GM19351 (cell line): ENCODE data around the gene LYRM4.

Source experiments
- ATAC-seq: cut with Tn5 transposase; IDR thresholded peaks from one replicate; pipeline ENCODE4 v1.9.1; 2021; ENCODE audit warnings: mild to moderate bottlenecking, moderate library complexity; ENCODE audit not compliant: unreplicated experiment

The LYRM4 gene

GRCh38 chr6:5247201-5247600 lies 13.5 kb downstream of the LYRM4 start:
- ATAC-seq, result no peak

GRCh38 chr6:5246141-5247097 lies 14.3 kb downstream of the LYRM4 start:
- no peak for ATAC-seq

GRCh38 chr6:5243069-5243468 lies 17.7 kb downstream of the LYRM4 start:
- ATAC-seq, result no peak

- ATAC-seq, result no peak
These were observed 19.5 kb downstream of the LYRM4 start for GRCh38 chr6:5241252-5241651.

- ATAC-seq, result no peak
These were observed 22.4 kb downstream of the LYRM4 start for GRCh38 chr6:5238336-5238735.

GRCh38 chr6:5237805-5238204 lies 22.9 kb downstream of the LYRM4 start:
- no peak for ATAC-seq

- no peak for ATAC-seq
These were observed 24.9 kb downstream of the LYRM4 start for GRCh38 chr6:5235830-5236229.

- ATAC-seq, result peak; percentile 58
These were observed 25.9 kb downstream of the LYRM4 start for GRCh38 chr6:5234874-5235273.

GRCh38 chr6:5231289-5231688 lies 29.5 kb downstream of the LYRM4 start:
- ATAC-seq, result no peak

GRCh38 chr6:5230081-5230480 lies 30.7 kb downstream of the LYRM4 start:
- ATAC-seq, result no peak

GRCh38 chr6:5229356-5229755 lies 31.4 kb downstream of the LYRM4 start:
- ATAC-seq, result no peak

- no peak for ATAC-seq
These were observed 37.4 kb downstream of the LYRM4 start for GRCh38 chr6:5223309-5223708.

- ATAC-seq, result no peak
These were observed 40.3 kb downstream of the LYRM4 start for GRCh38 chr6:5220443-5220842.

- ATAC-seq, result no peak
These were observed 41.6 kb downstream of the LYRM4 start for GRCh38 chr6:5219011-5219691.

GRCh38 chr6:5217356-5217755 lies 43.4 kb downstream of the LYRM4 start:
- no peak for ATAC-seq

- no peak for ATAC-seq
These were observed 45.0 kb downstream of the LYRM4 start for GRCh38 chr6:5215799-5216198.

- ATAC-seq, result no peak
These were observed 45.6 kb downstream of the LYRM4 start for GRCh38 chr6:5215159-5215558.

- no peak for ATAC-seq
These were observed 46.1 kb downstream of the LYRM4 start for GRCh38 chr6:5214570-5215052.

- ATAC-seq, result no peak
These were observed 46.9 kb downstream of the LYRM4 start for GRCh38 chr6:5213836-5214235.

GRCh38 chr6:5211492-5211891 lies 49.3 kb downstream of the LYRM4 start:
- no peak for ATAC-seq

GRCh38 chr6:5208471-5208971 lies 52.2 kb downstream of the LYRM4 start:
- ATAC-seq, result no peak

- ATAC-seq, result peak; percentile 74
These were observed 52.7 kb downstream of the LYRM4 start for GRCh38 chr6:5208057-5208456.
